Endothelial cell of umbilical vein (primary cell): ENCODE results near the gene ARTN. TPM values are rescaled to one million over a fixed set of nuclear protein-coding genes. Genes with fewer than 3 reads are reported as not detected.

ENCODE experiments used
- BruUV-seq: library from RNA; stranded (reverse); fragments of 400-500 nt; replicated peaks from 2 replicates; lab custom pipeline; 2021; lab: Mats Ljungman, UMichigan
- CTCF ChIA-PET: fragments of 300-600, 350-600 bp; sonication (Branson Sonifier 250); formaldehyde crosslinking; loops from one replicate; lab custom pipeline; 2021; ENCODE audit warnings: antibody characterized with exemption, inconsistent platforms; lab: Charles Lee
- POLR2A ChIA-PET: fragments of 300-600, 350-600 bp; sonication (Branson Sonifier 250); formaldehyde crosslinking; loops from one replicate; lab custom pipeline; 2021; ENCODE audit warnings: antibody characterized with exemption, inconsistent platforms; lab: Charles Lee
- DNase-seq: peaks from one replicate; pipeline ENCODE4 v3.0.0-alpha.2; 2011; ENCODE audit warnings: low read depth, low spot score
- FAIRE-seq: peaks from 2 replicates; lab custom pipeline; 2011; peaks lifted over from hg19 to GRCh38; lab: Jason Lieb, UNC
- H2AFZ ChIP-seq: 2 replicates; pipeline ENCODE4 v1.6.0; 2012; ENCODE audit warnings: low read depth, low read length, control low read depth, inconsistent platforms
- H3K27ac ChIP-seq: 2 replicates; pipeline ENCODE4 v1.5.1; 2011; ENCODE audit warnings: low read depth, mild to moderate bottlenecking, control low read depth, low read length, moderate library complexity; ENCODE audit not compliant: insufficient read depth
- H3K27me3 ChIP-seq, 2 experiments: 2 replicates each; pipeline versions ENCODE4 v1.6.0 to v1.6.1; 2011; ENCODE audit warnings: low read length in 2 of 2, mixed read lengths in 1 of 2; ENCODE audit not compliant: control insufficient read depth in 2 of 2, insufficient read depth in 2 of 2
- H3K36me3 ChIP-seq, 2 experiments: 2 replicates in 1 of 2; 3 replicates in 1 of 2; pipeline ENCODE4 v1.5.1; 2011; ENCODE audit warnings: low read length in 2 of 2, mild to moderate bottlenecking in 1 of 2, moderate library complexity in 1 of 2; ENCODE audit not compliant: control insufficient read depth in 2 of 2, insufficient read depth in 2 of 2; ENCODE audit errors: extremely low read depth in 1 of 2
- H3K4me1 ChIP-seq: 3 replicates; pipeline ENCODE4 v1.5.1; 2011; ENCODE audit warnings: mild to moderate bottlenecking, low read length; ENCODE audit not compliant: control insufficient read depth, insufficient read depth; ENCODE audit errors: extremely low read depth
- H3K4me2 ChIP-seq: 2 replicates; pipeline ENCODE4 v1.6.1; 2011; ENCODE audit warnings: low read length, control low read depth, mixed read lengths; ENCODE audit not compliant: insufficient read depth
- H3K4me3 ChIP-seq, 3 experiments: fragments of 200-600 bp in 1 of 3; sonication (generic), shearing (Covaris generic) in 1 of 3; replicated peaks in 1 of 3; 2 replicates each; pipeline ENCODE4 v1.5.1; 2011 to 2016; ENCODE audit warnings: control low read depth in 3 of 3, low read length in 3 of 3, mild to moderate bottlenecking in 2 of 3, inconsistent platforms in 1 of 3, low read depth in 1 of 3, moderate library complexity in 1 of 3; ENCODE audit not compliant: insufficient read depth in 1 of 3
- H3K79me2 ChIP-seq: 2 replicates; pipeline ENCODE4 v1.6.0; 2012; ENCODE audit warnings: low read length, inconsistent platforms; ENCODE audit not compliant: control insufficient read depth, insufficient read depth
- H3K9ac ChIP-seq: replicated peaks from 2 replicates; pipeline ENCODE3; 2011; ENCODE audit warnings: low read length, control low read depth; ENCODE audit not compliant: insufficient read depth; ENCODE audit errors: extremely low read depth
- H3K9me1 ChIP-seq: replicated peaks from 3 replicates; pipeline ENCODE4 v1.6.0; 2011; ENCODE audit warnings: mild to moderate bottlenecking, low read length; ENCODE audit not compliant: control insufficient read depth, insufficient read depth; ENCODE audit errors: extremely low read depth
- H3K9me3 ChIP-seq: replicated peaks from 2 replicates; pipeline ENCODE4 v1.5.1; 2012; ENCODE audit warnings: low read length, inconsistent platforms; ENCODE audit not compliant: control insufficient read depth, insufficient read depth
- H4K20me1 ChIP-seq: replicated peaks from 2 replicates; pipeline ENCODE3; 2011; ENCODE audit warnings: mild to moderate bottlenecking, low read length; ENCODE audit not compliant: control insufficient read depth, insufficient read depth; ENCODE audit errors: extremely low read depth
- CTCF ChIP-seq, 2 donors: IDR thresholded peaks; 1 replicate in 1 of 2; 2 replicates in 1 of 2; pipeline ENCODE4 v1.5.1; 2011; ENCODE audit warnings: low read length in 2 of 2, mild to moderate bottlenecking in 2 of 2, moderate library complexity in 2 of 2, control low read depth in 1 of 2, inconsistent platforms in 1 of 2, low read depth in 1 of 2; ENCODE audit not compliant: insufficient read depth in 1 of 2; ENCODE audit errors: extremely low read depth in 1 of 2
- EZH2 ChIP-seq: IDR thresholded peaks from 2 replicates; pipeline ENCODE4 v1.6.1; 2012; ENCODE audit warnings: borderline replicate concordance, low read depth, mild to moderate bottlenecking, moderate library complexity, low read length, inconsistent platforms; ENCODE audit not compliant: severe bottlenecking
- FOS ChIP-seq: IDR thresholded peaks from 2 replicates; pipeline ENCODE4 v1.6.1; 2011; ENCODE audit warnings: mild to moderate bottlenecking, low read length, moderate library complexity, borderline replicate concordance; ENCODE audit not compliant: insufficient read depth
- GATA2 ChIP-seq: IDR thresholded peaks from 2 replicates; pipeline ENCODE4 v1.7.0; 2011; ENCODE audit warnings: low read depth, mild to moderate bottlenecking, moderate library complexity, mixed read lengths, low read length; ENCODE audit not compliant: insufficient read length, insufficient read depth
- JUN ChIP-seq: IDR thresholded peaks from 2 replicates; pipeline ENCODE4 v1.6.1; 2011; ENCODE audit warnings: borderline replicate concordance, low read depth; ENCODE audit not compliant: insufficient read length, insufficient read depth
- MAX ChIP-seq: IDR thresholded peaks from 2 replicates; pipeline ENCODE4 v1.6.1; 2011; ENCODE audit not compliant: insufficient read depth, insufficient read length
- MYC ChIP-seq: IDR thresholded peaks from one replicate; pipeline ENCODE4 v1.6.1; 2011; ENCODE audit warnings: mild to moderate bottlenecking, low read depth, low read length
- POLR2A ChIP-seq: IDR thresholded peaks from 2 replicates; pipeline ENCODE4 v1.6.1; 2012; ENCODE audit warnings: low read depth, mild to moderate bottlenecking, control low read depth, low read length
- POLR2AphosphoS5 ChIP-seq: IDR thresholded peaks from 2 replicates; pipeline ENCODE4 v1.6.1; 2012; ENCODE audit warnings: low read depth, mild to moderate bottlenecking, control low read depth, low read length, moderate library complexity; ENCODE audit not compliant: insufficient read depth
- dilution Hi-C: fragments of 300-500 bp; cut with MboI; formaldehyde crosslinking; loops from one replicate; pipeline ENCODE4 v1.15.0; 2019; ENCODE audit warnings: low sequenced_read_pairs; ENCODE audit not compliant: extremely low pct_ligation_motif_present
- intact Hi-C: fragments of 100-400 bp; cut with micrococcal nuclease; formaldehyde crosslinking; loops from one replicate; pipeline ENCODE4 v1.10.0; 2022
- polyA plus RNA-seq, 4 experiments: library from polyadenylated mRNA; depleted of rRNA in 3 of 4; stranded (reverse) in 3 of 4; unstranded in 1 of 4; fragments of >200 nt; gene quantifications; 2 replicates each; pipeline versions ENCODE4 v1.2.1 to v1.2.3, GENCODE V29; 2011 to 2012; ENCODE audit warnings: missing spikeins in 1 of 4
- total RNA-seq: library from RNA; stranded (reverse); gene quantifications from 2 replicates; pipeline ENCODE4 v1.2.3, GENCODE V29; 2021

The ARTN gene
- total and polyA plus RNA-seq, 2 donors (not counting 3 experiments of a cell fraction or from before 2014, with no cell fraction given), result 0.11 to 0.18 TPM

- dilution Hi-C loops (no loop called here), intact Hi-C loops (no loop called here)
- Histone ChIP-seq H3K4me1 (no peaks in the 10 kb centered on the region), H3K27me3 (no peaks in the 10 kb centered on the region), H2AFZ (no peak overlapping the region), H3K79me2 (no peaks in the 10 kb centered on the region), H3K9ac (no peak overlapping the region), H4K20me1 (no peaks in the 10 kb centered on the region), H3K27ac (no peak overlapping the region), H3K4me2 (no peak overlapping the region), H3K9me1 (no peaks in the 10 kb centered on the region), H3K9me3 (no peaks in the 10 kb centered on the region), H3K36me3 (peaks cover 5 to 31% of the 10 kb centered on the region in 2 experiments), H3K4me3 (no peak overlapping the region)
- no peak for FAIRE-seq
- ChIA-PET POLR2A (no interaction called here), CTCF (interaction anchor here (1.0 to 1.7 kb wide), 3 partner anchors 17 to 194 kb away, joined by 3 to 8 read pairs (median 3); partner anchors contain the start of gene ATP6V0B)
- BruUV-seq, result no TSS peak
- TF ChIP-seq JUN (no peak), GATA2 (no peak), MAX (no peak), MYC (no peak), EZH2 (no peak), CTCF (IDR thresholded peaks at IDR 0.05; ENCODE audit: extremely low read depth in 1 of 2, insufficient read depth in 1 of 2, low read depth in 1 of 2, low read length in 2 of 2) (no peak), FOS (no peak), POLR2A (no peak), POLR2AphosphoS5 (no peak)
- DNase-seq, result no peak
These were observed 23.9 kb downstream of the ARTN start for GRCh38 chr1:43957407-43958040.
